DMS153 treated with DMSO at 0.1 percent for 48 hours (cell line): ENCODE data around the gene IFI44.

Experiments
- DNase-seq: peaks from one replicate; lab custom pipeline; 2025; ENCODE audit not compliant: unreplicated experiment; lab: John Stamatoyannopoulos, UW

IFI44 gene

GRCh38 chr1:78702426-78702825 lies 52.8 kb downstream of the IFI44 start:
- DNase-seq, result no peak

- no peak for DNase-seq
These were observed 54.2 kb downstream of the IFI44 start for GRCh38 chr1:78703806-78704205.

GRCh38 chr1:78712467-78713051 lies 62.9 kb downstream of the IFI44 start:
- no peak for DNase-seq

GRCh38 chr1:78713297-78713696 lies 63.7 kb downstream of the IFI44 start:
- DNase-seq, result no peak
